ENCODE measurements around the gene COMMD8.

COMMD8 gene

DNA sequence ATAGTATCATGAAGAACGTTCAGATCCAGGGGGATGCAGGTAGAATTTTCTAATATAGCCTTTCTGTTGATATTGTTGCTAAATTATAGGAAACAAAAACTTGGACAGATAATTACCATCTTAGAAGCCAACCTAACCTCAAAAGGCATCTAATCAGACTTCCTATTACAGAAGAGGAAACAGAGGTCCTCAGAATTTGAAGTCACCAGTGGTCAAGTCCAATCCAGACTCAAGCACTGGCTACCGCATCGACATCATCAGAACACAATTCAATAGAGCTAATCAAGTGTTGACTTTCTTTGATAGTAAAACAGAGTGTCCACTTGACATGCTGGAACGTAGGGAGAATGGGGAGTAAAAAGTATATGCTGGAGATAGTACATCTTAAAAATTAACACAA, 11.3 kb upstream of the COMMD8 start:
- no peak for DNase-seq (ENCODE audit: low spot score)
- H2BK5ac ChIP-seq (ENCODE audit: low read length): no peak overlapping the region
- H3K9me3 ChIP-seq (replicated peaks in 1 of 2; ENCODE audit: control insufficient read depth in 2 of 2, insufficient read depth in 1 of 2, low read depth in 1 of 2, low read length in 2 of 2): no peaks in the 10 kb centered on the region
- H3K9ac ChIP-seq (ENCODE audit: low read depth, low read length, poor library complexity): no peak overlapping the region
- H2BK12ac ChIP-seq (ENCODE audit: low read length): no peak overlapping the region
- no peak overlapping the region for H2BK15ac ChIP-seq (ENCODE audit: low read length)
- no peak overlapping the region for H4K91ac ChIP-seq (ENCODE audit: low read depth, low read length, poor library complexity)
- no peak overlapping the region for H2BK120ac ChIP-seq (ENCODE audit: low read depth, low read length)
- H3K14ac ChIP-seq (ENCODE audit: low read length): no peak overlapping the region
- H3K4me2 ChIP-seq (ENCODE audit: insufficient read depth, low read length, poor library complexity, severe bottlenecking): no peak overlapping the region
- H4K8ac ChIP-seq (ENCODE audit: low read depth, low read length): no peak overlapping the region
- no peaks in the 10 kb centered on the region for H3K36me3 ChIP-seq (replicated peaks in 1 of 2; ENCODE audit: control insufficient read depth in 2 of 2, insufficient read depth in 2 of 2, low read length in 2 of 2)
- no peak overlapping the region for H3K23ac ChIP-seq (ENCODE audit: low read depth, low read length, poor library complexity)
- no peak overlapping the region for H2AFZ ChIP-seq (ENCODE audit: low read length)
- no peak overlapping the region for H3K27ac ChIP-seq (replicated peaks; ENCODE audit: low read length)
- no peak overlapping the region for H3K18ac ChIP-seq (ENCODE audit: low read length)
- no peaks in the 10 kb centered on the region for H3K79me1 ChIP-seq (ENCODE audit: low read depth, low read length)
- H3K27me3 ChIP-seq (ENCODE audit: control insufficient read depth in 3 of 3, insufficient read depth in 3 of 3, low read depth in 1 of 3, low read length in 3 of 3): peaks cover 0 to 11% (median 0%) of the 10 kb centered on the region in 3 experiments
- no peak overlapping the region for H3K4ac ChIP-seq (ENCODE audit: low read length)
- WGBS, 2 donors (ENCODE audit: extremely low coverage in 2 of 2, insufficient read length in 2 of 2, insufficient replicate concordance in 1 of 2): no CpG with 5 or more reads among the region's 4 CpGs
- H3K4me1 ChIP-seq (ENCODE audit: control insufficient read depth in 2 of 2, insufficient read depth in 1 of 2, low read depth in 1 of 2, low read length in 2 of 2): peaks cover 0 to 7% of the 10 kb centered on the region in 2 donors
- H3K4me3 ChIP-seq (ENCODE audit: low read length in 2 of 2): no peak overlapping the region
- no peak overlapping the region for H2AK5ac ChIP-seq (ENCODE audit: low read depth, low read length)

- Histone ChIP-seq H3K9ac (ENCODE audit: low read depth, low read length, poor library complexity) (no peak overlapping the region), H2BK12ac (ENCODE audit: low read length) (no peak overlapping the region), H3K14ac (ENCODE audit: low read length) (no peak overlapping the region), H3K4ac (ENCODE audit: low read length) (no peak overlapping the region), H4K91ac (ENCODE audit: low read depth, low read length, poor library complexity) (no peak overlapping the region), H3K4me3 (ENCODE audit: low read length in 2 of 2) (no peak overlapping the region), H3K79me1 (ENCODE audit: low read depth, low read length) (no peaks in the 10 kb centered on the region), H2BK120ac (ENCODE audit: low read depth, low read length) (no peak overlapping the region), H3K4me1 (ENCODE audit: control insufficient read depth in 2 of 2, insufficient read depth in 1 of 2, low read depth in 1 of 2, low read length in 2 of 2) (peaks cover 0 to 7% of the 10 kb centered on the region in 2 donors), H2AK5ac (ENCODE audit: low read depth, low read length) (no peak overlapping the region), H2BK5ac (ENCODE audit: low read length) (no peak overlapping the region), H2BK15ac (ENCODE audit: low read length) (no peak overlapping the region), H3K27ac (replicated peaks; ENCODE audit: low read length) (no peak overlapping the region), H2AFZ (ENCODE audit: low read length) (no peak overlapping the region), H3K36me3 (replicated peaks in 1 of 2; ENCODE audit: control insufficient read depth in 2 of 2, insufficient read depth in 2 of 2, low read length in 2 of 2) (no peaks in the 10 kb centered on the region), H4K8ac (ENCODE audit: low read depth, low read length) (no peak overlapping the region), H3K27me3 (ENCODE audit: control insufficient read depth in 3 of 3, insufficient read depth in 3 of 3, low read depth in 1 of 3, low read length in 3 of 3) (peaks cover 0 to 3% (median 0%) of the 10 kb centered on the region in 3 experiments), H3K23ac (ENCODE audit: low read depth, low read length, poor library complexity) (no peak overlapping the region), H3K9me3 (replicated peaks in 1 of 2; ENCODE audit: control insufficient read depth in 2 of 2, insufficient read depth in 1 of 2, low read depth in 1 of 2, low read length in 2 of 2) (no peaks in the 10 kb centered on the region), H3K4me2 (ENCODE audit: insufficient read depth, low read length, poor library complexity, severe bottlenecking) (no peak overlapping the region), H3K18ac (ENCODE audit: low read length) (no peak overlapping the region)
- no peak for DNase-seq (ENCODE audit: low spot score)
- no CpG with 5 or more reads among the region's 3 CpGs for WGBS, 2 donors (ENCODE audit: extremely low coverage in 2 of 2, insufficient read length in 2 of 2, insufficient replicate concordance in 1 of 2)
Measured at GRCh38 chr4:47473141-47473750, 9.7 kb upstream of the COMMD8 start.

- WGBS, 2 donors (ENCODE audit: extremely low coverage in 2 of 2, insufficient read length in 2 of 2, insufficient replicate concordance in 1 of 2): no CpG with 5 or more reads among the region's 2 CpGs
- Histone ChIP-seq H4K8ac (ENCODE audit: low read depth, low read length) (no peak overlapping the region), H2BK12ac (ENCODE audit: low read length) (no peak overlapping the region), H2BK120ac (ENCODE audit: low read depth, low read length) (no peak overlapping the region), H3K4me1 (ENCODE audit: control insufficient read depth in 2 of 2, insufficient read depth in 1 of 2, low read depth in 1 of 2, low read length in 2 of 2) (peaks cover 0 to 7% of the 10 kb centered on the region in 2 donors), H4K91ac (ENCODE audit: low read depth, low read length, poor library complexity) (no peak overlapping the region), H2BK15ac (ENCODE audit: low read length) (no peak overlapping the region), H3K36me3 (replicated peaks in 1 of 2; ENCODE audit: control insufficient read depth in 2 of 2, insufficient read depth in 2 of 2, low read length in 2 of 2) (no peaks in the 10 kb centered on the region), H3K4ac (ENCODE audit: low read length) (no peak overlapping the region), H3K4me3 (ENCODE audit: low read length in 2 of 2) (no peak overlapping the region), H3K9ac (ENCODE audit: low read depth, low read length, poor library complexity) (no peak overlapping the region), H3K27me3 (ENCODE audit: control insufficient read depth in 3 of 3, insufficient read depth in 3 of 3, low read depth in 1 of 3, low read length in 3 of 3) (peaks cover 0 to 4% (median 0%) of the 10 kb centered on the region in 3 experiments), H2BK5ac (ENCODE audit: low read length) (no peak overlapping the region), H3K23ac (ENCODE audit: low read depth, low read length, poor library complexity) (no peak overlapping the region), H3K14ac (ENCODE audit: low read length) (no peak overlapping the region), H2AFZ (ENCODE audit: low read length) (no peak overlapping the region), H3K18ac (ENCODE audit: low read length) (no peak overlapping the region), H3K27ac (replicated peaks; ENCODE audit: low read length) (no peak overlapping the region), H3K4me2 (ENCODE audit: insufficient read depth, low read length, poor library complexity, severe bottlenecking) (no peak overlapping the region), H3K9me3 (replicated peaks in 1 of 2; ENCODE audit: control insufficient read depth in 2 of 2, insufficient read depth in 1 of 2, low read depth in 1 of 2, low read length in 2 of 2) (no peaks in the 10 kb centered on the region), H3K79me1 (ENCODE audit: low read depth, low read length) (no peaks in the 10 kb centered on the region), H2AK5ac (ENCODE audit: low read depth, low read length) (no peak overlapping the region)
- DNase-seq (ENCODE audit: low spot score): no peak
Measured at GRCh38 chr4:47471591-47471990, 8.1 kb upstream of the COMMD8 start.

DNA sequence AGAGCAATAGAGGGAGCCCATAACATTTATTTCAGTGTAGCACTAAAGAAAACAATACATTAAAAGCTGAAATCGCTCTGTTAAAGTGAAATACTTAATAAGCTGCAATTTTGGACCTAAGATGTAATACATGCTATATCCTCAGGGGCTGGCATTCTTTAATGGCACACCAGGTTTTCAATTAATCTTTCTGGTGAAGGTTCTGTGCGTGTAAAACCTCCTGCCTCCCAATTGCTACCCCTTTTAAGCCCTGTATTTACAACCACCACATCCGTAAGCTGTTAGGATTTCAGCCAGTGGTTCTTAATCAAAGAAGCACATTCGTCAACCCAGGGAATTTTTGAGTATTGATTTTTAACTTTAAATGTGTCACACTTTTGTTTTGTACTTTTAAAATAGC, 7.6 kb upstream of the COMMD8 start:
- H3K18ac ChIP-seq (ENCODE audit: low read length): no peak overlapping the region
- H3K4me1 ChIP-seq (ENCODE audit: control insufficient read depth in 2 of 2, insufficient read depth in 1 of 2, low read depth in 1 of 2, low read length in 2 of 2): peaks cover 0 to 7% of the 10 kb centered on the region in 2 donors
- H4K8ac ChIP-seq (ENCODE audit: low read depth, low read length): no peak overlapping the region
- H2BK5ac ChIP-seq (ENCODE audit: low read length): no peak overlapping the region
- no peak overlapping the region for H2AK5ac ChIP-seq (ENCODE audit: low read depth, low read length)
- no peaks in the 10 kb centered on the region for H3K9me3 ChIP-seq (replicated peaks in 1 of 2; ENCODE audit: control insufficient read depth in 2 of 2, insufficient read depth in 1 of 2, low read depth in 1 of 2, low read length in 2 of 2)
- no peak overlapping the region for H3K4me3 ChIP-seq (ENCODE audit: low read length in 2 of 2)
- no peak overlapping the region for H3K4ac ChIP-seq (ENCODE audit: low read length)
- no peak overlapping the region for H2AFZ ChIP-seq (ENCODE audit: low read length)
- no peak overlapping the region for H2BK120ac ChIP-seq (ENCODE audit: low read depth, low read length)
- no peak overlapping the region for H3K27ac ChIP-seq (replicated peaks; ENCODE audit: low read length)
- H3K36me3 ChIP-seq (replicated peaks in 1 of 2; ENCODE audit: control insufficient read depth in 2 of 2, insufficient read depth in 2 of 2, low read length in 2 of 2): no peaks in the 10 kb centered on the region
- H3K23ac ChIP-seq (ENCODE audit: low read depth, low read length, poor library complexity): no peak overlapping the region
- peaks cover 0 to 8% (median 0%) of the 10 kb centered on the region in 3 experiments for H3K27me3 ChIP-seq (ENCODE audit: control insufficient read depth in 3 of 3, insufficient read depth in 3 of 3, low read depth in 1 of 3, low read length in 3 of 3)
- H2BK12ac ChIP-seq (ENCODE audit: low read length): no peak overlapping the region
- no peak for DNase-seq (ENCODE audit: low spot score)
- no CpG with 5 or more reads among the region's 4 CpGs for WGBS, 2 donors (ENCODE audit: extremely low coverage in 2 of 2, insufficient read length in 2 of 2, insufficient replicate concordance in 1 of 2)
- no peak overlapping the region for H2BK15ac ChIP-seq (ENCODE audit: low read length)
- no peaks in the 10 kb centered on the region for H3K79me1 ChIP-seq (ENCODE audit: low read depth, low read length)
- H3K14ac ChIP-seq (ENCODE audit: low read length): no peak overlapping the region
- no peak overlapping the region for H4K91ac ChIP-seq (ENCODE audit: low read depth, low read length, poor library complexity)
- no peak overlapping the region for H3K4me2 ChIP-seq (ENCODE audit: insufficient read depth, low read length, poor library complexity, severe bottlenecking)
- H3K9ac ChIP-seq (ENCODE audit: low read depth, low read length, poor library complexity): no peak overlapping the region

Measured in neuronal stem cell (in vitro differentiated cells).